HG03045 (cell line): ENCODE data around the gene GOT1.

ENCODE experiments used
- ATAC-seq: cut with Tn5 transposase; IDR thresholded peaks from one replicate; pipeline ENCODE4 v1.9.1; 2021; ENCODE audit warnings: mild to moderate bottlenecking, moderate library complexity; ENCODE audit not compliant: unreplicated experiment

GOT1 gene

GRCh38 chr10:99433378-99434020 is 3.1 kb upstream of the GOT1 start:
- no peak for ATAC-seq

GRCh38 chr10:99432881-99433280 is 2.5 kb upstream of the GOT1 start:
- no peak for ATAC-seq

- ATAC-seq, result no peak
Measured at GRCh38 chr10:99432047-99432446, 1.6 kb upstream of the GOT1 start.

GRCh38 chr10:99431190-99431760 is 851 bp upstream of the GOT1 start:
- ATAC-seq, result peak; percentile 5

- ATAC-seq, result peak; percentile 21
Measured at GRCh38 chr10:99430116-99430450, 341 bp downstream of the GOT1 start.

GRCh38 chr10:99429517-99430095 is 818 bp downstream of the GOT1 start:
- ATAC-seq, result no peak

- ATAC-seq, result no peak
Measured at GRCh38 chr10:99427566-99428190, 2.7 kb downstream of the GOT1 start.

GRCh38 chr10:99426689-99427088 is 3.7 kb downstream of the GOT1 start:
- ATAC-seq, result no peak

GRCh38 chr10:99425204-99425603 is 5.2 kb downstream of the GOT1 start:
- ATAC-seq, result no peak

GRCh38 chr10:99424656-99425055 is 5.8 kb downstream of the GOT1 start:
- ATAC-seq, result no peak

GRCh38 chr10:99422529-99423096 is 7.8 kb downstream of the GOT1 start:
- ATAC-seq, result no peak

GRCh38 chr10:99421233-99421739 is 9.1 kb downstream of the GOT1 start:
- no peak for ATAC-seq

GRCh38 chr10:99419688-99420087 is 10.7 kb downstream of the GOT1 start:
- no peak for ATAC-seq

GRCh38 chr10:99418910-99419624 is 11.4 kb downstream of the GOT1 start:
- ATAC-seq, result no peak

GRCh38 chr10:99412099-99412498 is 18.3 kb downstream of the GOT1 start:
- ATAC-seq, result no peak

- ATAC-seq, result no peak
Measured at GRCh38 chr10:99411546-99411945, 18.9 kb downstream of the GOT1 start.

GRCh38 chr10:99410876-99411275 is 19.5 kb downstream of the GOT1 start:
- no peak for ATAC-seq

- ATAC-seq, result no peak
Measured at GRCh38 chr10:99410146-99410545, 20.3 kb downstream of the GOT1 start.

- no peak for ATAC-seq
Measured at GRCh38 chr10:99406149-99406548, 24.3 kb downstream of the GOT1 start.

- no peak for ATAC-seq
Measured at GRCh38 chr10:99403674-99404073, 26.8 kb downstream of the GOT1 start.

GRCh38 chr10:99399664-99400063 is 30.8 kb downstream of the GOT1 start:
- ATAC-seq, result no peak
